Muscle of leg (tissue), 16 donors: Measurements from ENCODE around the gene METTL6. TPM values are rescaled to one million over a fixed set of nuclear protein-coding genes. Genes with fewer than 3 reads are reported as not detected.

Experiments
- DNase-seq: peaks from one replicate; pipeline ENCODE4 v3.0.0; 2013
- H3K27ac ChIP-seq: one replicate; pipeline ENCODE4 v1.5.1; 2013; ENCODE audit warnings: mild to moderate bottlenecking, low read length, control low read depth
- H3K27me3 ChIP-seq: one replicate; pipeline ENCODE4 v1.6.1; 2013; ENCODE audit warnings: low read length; ENCODE audit not compliant: control insufficient read depth, insufficient read depth
- H3K36me3 ChIP-seq: one replicate; pipeline ENCODE4 v1.6.1; 2013; ENCODE audit warnings: low read length; ENCODE audit not compliant: control insufficient read depth, insufficient read depth
- H3K4me1 ChIP-seq: one replicate; pipeline ENCODE4 v1.6.1; 2013; ENCODE audit warnings: low read length; ENCODE audit not compliant: control insufficient read depth, insufficient read depth
- H3K4me3 ChIP-seq: one replicate; pipeline ENCODE4 v1.5.1; 2013; ENCODE audit warnings: low read length, control low read depth
- H3K9me3 ChIP-seq: replicated peaks from 2 replicates; pipeline ENCODE4 v1.6.1; 2013; ENCODE audit warnings: low read depth, low read length; ENCODE audit not compliant: control insufficient read depth
- WGBS: methylation state at CpG from one replicate; pipeline ENCODE4 v1.1.5; 2013; ENCODE audit warnings: missing lambda C conversion rate; ENCODE audit not compliant: insufficient coverage; 5-methylcytosine and 5-hydroxymethylcytosine counted together
- long read RNA-seq, 11 donors: transcript quantifications; one replicate each; lab custom pipeline, GENCODE V29; 2026
- polyA plus RNA-seq, 8 donors: library from polyadenylated mRNA; unstranded; fragments of 120-200 nt; gene quantifications; one replicate each; pipeline versions ENCODE4 v1.2.1 to v1.2.3, GENCODE V29; 2013; ENCODE audit warnings: inconsistent platforms in 1 of 8, low replicate concordance in 1 of 8; ENCODE audit not compliant: insufficient read length in 8 of 8, insufficient read depth in 1 of 8
- total RNA-seq: library from RNA; stranded (reverse); fragments of 120-200 nt; gene quantifications from one replicate; pipeline ENCODE4 v1.2.4, GENCODE V29; 2013

Gene METTL6
- total RNA-seq (26.6 TPM), polyA plus RNA-seq (10 to 100 TPM; 12.8 to 17.3 (median 14.6) TPM)
- long read RNA-seq, donor 1, partial matches to known transcripts: 0 of 1 reads
- long read RNA-seq, donor 1, other reads (novel, unspliced or antisense): 0 of 1 reads
- long read RNA-seq, donor 2: 0 reads
- long read RNA-seq, donor 3, partial matches to known transcripts: 0 of 1 reads
- long read RNA-seq, donor 3, other reads (novel, unspliced or antisense): 0 of 1 reads
- long read RNA-seq, donor 4: 0 reads
- long read RNA-seq, donor 5, full-length matches to known transcripts: 7 of 7 reads
- long read RNA-seq, donor 5, partial matches to known transcripts: 0 of 7 reads
- long read RNA-seq, donor 5, other reads (novel, unspliced or antisense): 0 of 7 reads
- long read RNA-seq, donor 6, full-length matches to known transcripts: 3 of 3 reads
- long read RNA-seq, donor 6, partial matches to known transcripts: 0 of 3 reads
- long read RNA-seq, donor 6, other reads (novel, unspliced or antisense): 0 of 3 reads
- long read RNA-seq, donor 7, partial matches to known transcripts: 0 of 1 reads
- long read RNA-seq, donor 7, other reads (novel, unspliced or antisense): 0 of 1 reads
- long read RNA-seq, donor 8, full-length matches to known transcripts: 1 of 1 reads
- long read RNA-seq, donor 8, partial matches to known transcripts: 0 of 1 reads
- long read RNA-seq, donor 8, other reads (novel, unspliced or antisense): 0 of 1 reads
- long read RNA-seq, donor 9, partial matches to known transcripts: 0 of 2 reads
- long read RNA-seq, donor 9, other reads (novel, unspliced or antisense): 0 of 2 reads
- long read RNA-seq, donor 10, full-length matches to known transcripts: 2 of 2 reads
- long read RNA-seq, donor 10, partial matches to known transcripts: 0 of 2 reads
- long read RNA-seq, donor 10, other reads (novel, unspliced or antisense): 0 of 2 reads
- long read RNA-seq, donor 11: 0 reads

- peak; percentile 92 for DNase-seq
- Histone ChIP-seq H3K27me3 (no peaks in the 10 kb centered on the region), H3K9me3 (no peaks in the 10 kb centered on the region), H3K4me1 (peaks cover 19% of the 10 kb centered on the region), H3K36me3 (peaks cover 24% of the 10 kb centered on the region), H3K27ac (peak within 1 kb of the TSS; percentile 85), H3K4me3 (peak within 1 kb of the TSS; percentile 98)
- WGBS: 0% methylated on average over 52 of the region's 52 CpGs
Measured at GRCh38 chr3:15427182-15427880, at the start of gene METTL6, which contains the start of gene EAF1. Gene METTL6 (minus strand): TSS chr3:15427544. CDS start chr3:15426511, 1,033 bp downstream. Gene EAF1 (plus strand): TSS chr3:15427598. CDS start chr3:15427780, 182 bp downstream.

- H3K27ac ChIP-seq: peak overlapping the region; percentile 42
- H3K4me3 ChIP-seq: no peak overlapping the region
- H3K4me1 ChIP-seq: peaks cover 22% of the 10 kb centered on the region
- no CpG with 5 or more reads among the region's 3 CpGs for WGBS
- DNase-seq: peak; percentile 87
- peaks cover 3% of the 10 kb centered on the region for H3K36me3 ChIP-seq
- no peaks in the 10 kb centered on the region for H3K9me3 ChIP-seq
- no peaks in the 10 kb centered on the region for H3K27me3 ChIP-seq
Measured at GRCh38 chr3:15476378-15476777, 49.0 kb upstream of the METTL6 start.

- Histone ChIP-seq H3K36me3 (peaks cover 6% of the 10 kb centered on the region), H3K4me3 (no peak overlapping the region), H3K27ac (no peak overlapping the region), H3K4me1 (peaks cover 22% of the 10 kb centered on the region), H3K27me3 (no peaks in the 10 kb centered on the region), H3K9me3 (no peaks in the 10 kb centered on the region)
- WGBS: 54% methylated on average over 3 of the region's 5 CpGs
- DNase-seq: no peak
Measured at GRCh38 chr3:15475161-15475560, 47.8 kb upstream of the METTL6 start.

GRCh38 chr3:15471861-15472260 is 44.5 kb upstream of the METTL6 start:
- H3K27ac ChIP-seq: no peak overlapping the region
- H3K27me3 ChIP-seq: no peaks in the 10 kb centered on the region
- WGBS: no CpG with 5 or more reads among the region's 3 CpGs
- H3K4me3 ChIP-seq: no peak overlapping the region
- H3K9me3 ChIP-seq: no peaks in the 10 kb centered on the region
- no peak for DNase-seq
- peaks cover 17% of the 10 kb centered on the region for H3K4me1 ChIP-seq
- peaks cover 6% of the 10 kb centered on the region for H3K36me3 ChIP-seq

- Histone ChIP-seq H3K27ac (no peak overlapping the region), H3K4me3 (no peak overlapping the region), H3K4me1 (peaks cover 12% of the 10 kb centered on the region), H3K36me3 (peaks cover 6% of the 10 kb centered on the region), H3K9me3 (no peaks in the 10 kb centered on the region), H3K27me3 (no peaks in the 10 kb centered on the region)
- no peak for DNase-seq
- WGBS: no CpG with 5 or more reads among the region's 2 CpGs
Measured at GRCh38 chr3:15470849-15471248, 43.5 kb upstream of the METTL6 start.

GRCh38 chr3:15470261-15470660 is 42.9 kb upstream of the METTL6 start:
- no peaks in the 10 kb centered on the region for H3K27me3 ChIP-seq
- no peak for DNase-seq
- H3K36me3 ChIP-seq: peaks cover 6% of the 10 kb centered on the region
- no peaks in the 10 kb centered on the region for H3K9me3 ChIP-seq
- H3K4me1 ChIP-seq: peaks cover 12% of the 10 kb centered on the region
- WGBS: 81% methylated on average over 5 of the region's 6 CpGs
- no peak overlapping the region for H3K27ac ChIP-seq
- no peak overlapping the region for H3K4me3 ChIP-seq

GRCh38 chr3:15467227-15468181 is 40.2 kb upstream of the METTL6 start:
- H3K36me3 ChIP-seq: peaks cover 12% of the 10 kb centered on the region
- no peaks in the 10 kb centered on the region for H3K9me3 ChIP-seq
- peaks cover 12% of the 10 kb centered on the region for H3K4me1 ChIP-seq
- DNase-seq: peak; percentile 78
- H3K4me3 ChIP-seq: no peak overlapping the region
- peak overlapping the region; percentile 74 for H3K27ac ChIP-seq
- WGBS: 86% methylated on average over 8 of the region's 11 CpGs
- H3K27me3 ChIP-seq: no peaks in the 10 kb centered on the region

GRCh38 chr3:15465876-15466585 is 38.7 kb upstream of the METTL6 start:
- peaks cover 12% of the 10 kb centered on the region for H3K4me1 ChIP-seq
- H3K27me3 ChIP-seq: no peaks in the 10 kb centered on the region
- H3K9me3 ChIP-seq: no peaks in the 10 kb centered on the region
- H3K4me3 ChIP-seq: no peak overlapping the region
- no peak overlapping the region for H3K27ac ChIP-seq
- H3K36me3 ChIP-seq: peaks cover 14% of the 10 kb centered on the region
- WGBS: no CpG with 5 or more reads among the region's 6 CpGs
- no peak for DNase-seq
